Neural cell (in vitro differentiated cells): ENCODE results near the gene SH3RF1.

Experiments used
- EP300 ChIP-seq: fragments of 450-650 bp; conservative IDR thresholded peaks from 2 replicates; pipeline ENCODE4 v1.6.1; 2014; ENCODE audit warnings: antibody characterized with exemption, mild to moderate bottlenecking, moderate library complexity; ENCODE audit not compliant: poor library complexity, severe bottlenecking
- EZH2 ChIP-seq: fragments of 200-600, 300-800 bp; shearing (Covaris generic), sonication (generic); IDR thresholded peaks from 2 replicates; pipeline ENCODE4 v1.6.1; 2014; ENCODE audit warnings: antibody characterized with exemption, low read length, borderline replicate concordance, mild to moderate bottlenecking; ENCODE audit not compliant: insufficient read depth, poor library complexity, severe bottlenecking
- POLR2AphosphoS5 ChIP-seq: IDR thresholded peaks from 2 replicates; pipeline ENCODE4 v1.6.1; 2012
- RAD21 ChIP-seq: fragments of 450-650 bp; conservative IDR thresholded peaks from 2 replicates; pipeline ENCODE4 v1.6.1; 2014; ENCODE audit warnings: antibody characterized with exemption, mild to moderate bottlenecking, moderate library complexity
- TAF1 ChIP-seq: IDR thresholded peaks from 2 replicates; pipeline ENCODE4 v1.6.1; 2012; ENCODE audit warnings: low read depth
- TF ChIP-seq, protein P1 (sequence below): fragments of 450-650 bp; IDR thresholded peaks from 2 replicates; pipeline ENCODE4 v1.5.1; 2014; ENCODE audit warnings: antibody characterized with exemption, mild to moderate bottlenecking, moderate library complexity; ENCODE audit not compliant: poor library complexity, severe bottlenecking
- TF ChIP-seq, protein P2 (sequence below): IDR thresholded peaks from 2 replicates; pipeline ENCODE4 v1.6.1; 2012; ENCODE audit warnings: borderline replicate concordance

DNA sequence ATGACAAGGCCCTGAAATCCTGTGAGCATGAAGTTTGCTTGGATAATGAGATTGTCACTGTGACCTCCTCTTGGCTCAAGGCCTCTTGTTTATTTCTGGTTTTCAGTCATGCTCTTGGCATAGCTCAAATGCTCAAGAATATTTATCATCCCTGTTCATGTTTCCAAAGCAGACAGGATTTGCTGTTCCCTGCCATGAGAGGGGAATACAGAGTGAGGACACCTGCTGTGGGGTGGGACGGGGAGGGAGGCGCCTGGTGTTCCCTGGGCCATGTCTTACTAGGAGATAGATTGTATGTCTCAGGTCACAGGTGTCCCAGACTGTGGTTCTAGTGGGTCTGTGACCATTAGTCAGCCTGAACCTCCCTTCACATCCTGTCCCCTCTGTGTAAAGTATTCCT, 34.9 kb upstream of the SH3RF1 start:
- no peak for TF ChIP-seq POLR2AphosphoS5
- no peak for TF ChIP-seq EP300
- TF ChIP-seq, protein P1, sequence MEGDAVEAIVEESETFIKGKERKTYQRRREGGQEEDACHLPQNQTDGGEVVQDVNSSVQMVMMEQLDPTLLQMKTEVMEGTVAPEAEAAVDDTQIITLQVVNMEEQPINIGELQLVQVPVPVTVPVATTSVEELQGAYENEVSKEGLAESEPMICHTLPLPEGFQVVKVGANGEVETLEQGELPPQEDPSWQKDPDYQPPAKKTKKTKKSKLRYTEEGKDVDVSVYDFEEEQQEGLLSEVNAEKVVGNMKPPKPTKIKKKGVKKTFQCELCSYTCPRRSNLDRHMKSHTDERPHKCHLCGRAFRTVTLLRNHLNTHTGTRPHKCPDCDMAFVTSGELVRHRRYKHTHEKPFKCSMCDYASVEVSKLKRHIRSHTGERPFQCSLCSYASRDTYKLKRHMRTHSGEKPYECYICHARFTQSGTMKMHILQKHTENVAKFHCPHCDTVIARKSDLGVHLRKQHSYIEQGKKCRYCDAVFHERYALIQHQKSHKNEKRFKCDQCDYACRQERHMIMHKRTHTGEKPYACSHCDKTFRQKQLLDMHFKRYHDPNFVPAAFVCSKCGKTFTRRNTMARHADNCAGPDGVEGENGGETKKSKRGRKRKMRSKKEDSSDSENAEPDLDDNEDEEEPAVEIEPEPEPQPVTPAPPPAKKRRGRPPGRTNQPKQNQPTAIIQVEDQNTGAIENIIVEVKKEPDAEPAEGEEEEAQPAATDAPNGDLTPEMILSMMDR, result no peak
- no peak for TF ChIP-seq RAD21
- no peak for TF ChIP-seq EZH2
- TF ChIP-seq, protein P2, sequence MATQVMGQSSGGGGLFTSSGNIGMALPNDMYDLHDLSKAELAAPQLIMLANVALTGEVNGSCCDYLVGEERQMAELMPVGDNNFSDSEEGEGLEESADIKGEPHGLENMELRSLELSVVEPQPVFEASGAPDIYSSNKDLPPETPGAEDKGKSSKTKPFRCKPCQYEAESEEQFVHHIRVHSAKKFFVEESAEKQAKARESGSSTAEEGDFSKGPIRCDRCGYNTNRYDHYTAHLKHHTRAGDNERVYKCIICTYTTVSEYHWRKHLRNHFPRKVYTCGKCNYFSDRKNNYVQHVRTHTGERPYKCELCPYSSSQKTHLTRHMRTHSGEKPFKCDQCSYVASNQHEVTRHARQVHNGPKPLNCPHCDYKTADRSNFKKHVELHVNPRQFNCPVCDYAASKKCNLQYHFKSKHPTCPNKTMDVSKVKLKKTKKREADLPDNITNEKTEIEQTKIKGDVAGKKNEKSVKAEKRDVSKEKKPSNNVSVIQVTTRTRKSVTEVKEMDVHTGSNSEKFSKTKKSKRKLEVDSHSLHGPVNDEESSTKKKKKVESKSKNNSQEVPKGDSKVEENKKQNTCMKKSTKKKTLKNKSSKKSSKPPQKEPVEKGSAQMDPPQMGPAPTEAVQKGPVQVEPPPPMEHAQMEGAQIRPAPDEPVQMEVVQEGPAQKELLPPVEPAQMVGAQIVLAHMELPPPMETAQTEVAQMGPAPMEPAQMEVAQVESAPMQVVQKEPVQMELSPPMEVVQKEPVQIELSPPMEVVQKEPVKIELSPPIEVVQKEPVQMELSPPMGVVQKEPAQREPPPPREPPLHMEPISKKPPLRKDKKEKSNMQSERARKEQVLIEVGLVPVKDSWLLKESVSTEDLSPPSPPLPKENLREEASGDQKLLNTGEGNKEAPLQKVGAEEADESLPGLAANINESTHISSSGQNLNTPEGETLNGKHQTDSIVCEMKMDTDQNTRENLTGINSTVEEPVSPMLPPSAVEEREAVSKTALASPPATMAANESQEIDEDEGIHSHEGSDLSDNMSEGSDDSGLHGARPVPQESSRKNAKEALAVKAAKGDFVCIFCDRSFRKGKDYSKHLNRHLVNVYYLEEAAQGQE, result no peak
- no peak for TF ChIP-seq TAF1
